Measurements from ENCODE around the gene KRI1. TPM values are rescaled to one million over a fixed set of nuclear protein-coding genes. Genes with fewer than 3 reads are reported as not detected.

KRI1 gene
- total RNA-seq, 1 donor, result 5.4 TPM

DNA sequence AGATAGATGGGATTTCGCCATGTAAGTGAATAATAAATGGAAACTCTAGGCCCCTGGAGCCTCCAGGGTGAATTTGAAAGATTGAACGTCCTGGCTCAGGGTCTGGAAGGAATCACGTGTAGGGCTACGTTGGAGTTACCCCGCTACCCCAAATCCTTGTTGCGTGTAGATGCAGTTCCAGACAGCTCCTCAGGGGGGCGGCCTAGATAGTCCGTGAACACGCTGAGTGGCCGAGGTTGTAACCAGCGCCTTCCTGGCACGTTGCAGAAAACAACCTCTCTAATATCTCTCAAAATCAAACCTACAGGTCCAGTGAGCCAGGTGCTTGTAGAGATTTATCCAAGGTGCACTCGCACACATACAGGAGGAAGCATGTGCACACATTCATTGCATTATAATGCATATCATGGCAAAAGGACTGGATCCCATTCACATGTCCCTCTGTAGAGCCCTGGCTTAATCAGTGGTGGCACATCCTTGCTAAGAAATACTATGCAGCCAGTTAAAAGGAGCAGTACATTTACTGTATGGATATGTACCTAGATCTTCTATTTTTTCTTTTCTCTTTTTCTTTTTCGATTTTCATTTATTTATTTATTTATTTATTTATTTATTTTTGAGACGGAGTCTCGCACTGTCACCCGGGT, 60.1 kb downstream of the KRI1 start:
- no peak overlapping the region for H3K4me3 ChIP-seq (ENCODE audit: insufficient read depth, low read length)
- no peak overlapping the region for H3K27ac ChIP-seq (ENCODE audit: low read depth, low read length)
- no peaks in the 10 kb centered on the region for H3K27me3 ChIP-seq (ENCODE audit: insufficient read depth, low read length)
- no peaks in the 10 kb centered on the region for H4K20me1 ChIP-seq (ENCODE audit: insufficient read depth, low read length)
- H3K4me2 ChIP-seq (ENCODE audit: insufficient read depth, low read length), result peak overlapping the region; percentile 36
- peaks cover 18% of the 10 kb centered on the region for H3K79me2 ChIP-seq (ENCODE audit: insufficient read depth, low read length)
- H3K36me3 ChIP-seq (ENCODE audit: insufficient read depth, low read length), result no peaks in the 10 kb centered on the region
- peaks cover 7% of the 10 kb centered on the region for H3K4me1 ChIP-seq (ENCODE audit: insufficient read depth, low read length)
- no peak overlapping the region for H2AFZ ChIP-seq (ENCODE audit: low read length)
- DNase-seq (ENCODE audit: insufficient read length, low spot score, missing footprints), result peak; percentile 94
- H3K9me3 ChIP-seq (ENCODE audit: low read depth, low read length), result no peaks in the 10 kb centered on the region
- TF ChIP-seq, protein P1, sequence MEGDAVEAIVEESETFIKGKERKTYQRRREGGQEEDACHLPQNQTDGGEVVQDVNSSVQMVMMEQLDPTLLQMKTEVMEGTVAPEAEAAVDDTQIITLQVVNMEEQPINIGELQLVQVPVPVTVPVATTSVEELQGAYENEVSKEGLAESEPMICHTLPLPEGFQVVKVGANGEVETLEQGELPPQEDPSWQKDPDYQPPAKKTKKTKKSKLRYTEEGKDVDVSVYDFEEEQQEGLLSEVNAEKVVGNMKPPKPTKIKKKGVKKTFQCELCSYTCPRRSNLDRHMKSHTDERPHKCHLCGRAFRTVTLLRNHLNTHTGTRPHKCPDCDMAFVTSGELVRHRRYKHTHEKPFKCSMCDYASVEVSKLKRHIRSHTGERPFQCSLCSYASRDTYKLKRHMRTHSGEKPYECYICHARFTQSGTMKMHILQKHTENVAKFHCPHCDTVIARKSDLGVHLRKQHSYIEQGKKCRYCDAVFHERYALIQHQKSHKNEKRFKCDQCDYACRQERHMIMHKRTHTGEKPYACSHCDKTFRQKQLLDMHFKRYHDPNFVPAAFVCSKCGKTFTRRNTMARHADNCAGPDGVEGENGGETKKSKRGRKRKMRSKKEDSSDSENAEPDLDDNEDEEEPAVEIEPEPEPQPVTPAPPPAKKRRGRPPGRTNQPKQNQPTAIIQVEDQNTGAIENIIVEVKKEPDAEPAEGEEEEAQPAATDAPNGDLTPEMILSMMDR (IDR thresholded peaks at IDR 0.05; ENCODE audit: extremely low read depth, low read depth, low read length), result peak; percentile 81

Small RNAs within 50 kb of the gene (small RNA-seq; reads per million reads assigned to genes)
- gene MIR1238 (not detected), gene RNU7-140P (not detected)

Other genes with a start within 250 kb of the KRI1 start
- 14.7 and 17.7 TPM in 2 replicates for gene FDX2, start 250.0 kb downstream of the KRI1 start, total RNA-seq
- 8.0 TPM in 2 replicates for gene RAVER1, start 232.5 kb downstream of the KRI1 start, total RNA-seq
- 3.2 and 3.6 TPM in 2 replicates for gene ICAM3, start 226.4 kb downstream of the KRI1 start, total RNA-seq
- gene TYK2, start 185.4 kb downstream of the KRI1 start, total RNA-seq, result 52.5 and 72.7 TPM in 2 replicates
- gene CDC37, start 162.5 kb downstream of the KRI1 start, total RNA-seq, result 131 and 154 TPM in 2 replicates
- 5.1 and 8.3 TPM in 2 replicates for gene PDE4A, start 145.5 kb downstream of the KRI1 start, total RNA-seq
- gene KEAP1, start 62.7 kb downstream of the KRI1 start, total RNA-seq, result 64.8 and 77.1 TPM in 2 replicates
- 0.29 and 0.36 TPM in 2 replicates for gene S1PR5, start 48.6 kb downstream of the KRI1 start, total RNA-seq
- gene ATG4D, start 22.1 kb downstream of the KRI1 start, total RNA-seq, result 11.6 and 12.7 TPM in 2 replicates
- 4.0 and 5.3 TPM in 2 replicates for gene CDKN2D, start 3.0 kb upstream of the KRI1 start, total RNA-seq
- gene AP1M2, start 21.3 kb upstream of the KRI1 start, total RNA-seq, result 0.29 and 0.72 TPM in 2 replicates
- 43.0 and 49.9 TPM in 2 replicates for gene SLC44A2, start 59.5 kb upstream of the KRI1 start, total RNA-seq
- gene ILF3, start 88.3 kb upstream of the KRI1 start, total RNA-seq, result 105 and 107 TPM in 2 replicates
- gene QTRT1, start 135.4 kb upstream of the KRI1 start, total RNA-seq, result 34.0 and 36.5 TPM in 2 replicates
- 89.6 and 102 TPM in 2 replicates for gene DNM2, start 152.1 kb upstream of the KRI1 start, total RNA-seq

Data from osteoblast (primary cell).